GM18951 (cell line): ENCODE measurements around the gene IL4R.
"Not testable (repeated sequence)": the region's sequence is repeated elsewhere in the genome, so short reads cannot be mapped to it uniquely, and the experiment has no call there.

Experiments used
- POLR2A ChIP-seq: IDR thresholded peaks from 4 replicates; pipeline ENCODE4 v1.6.1; 2011; ENCODE audit warnings: mild to moderate bottlenecking; ENCODE audit not compliant: insufficient read length, insufficient read depth; ENCODE audit errors: extremely low read depth
- in situ Hi-C: fragments of 300-500 bp; cut with MboI; formaldehyde crosslinking; loops from one replicate; pipeline ENCODE4 v1.12.0; 2022; ENCODE audit warnings: low sequenced_read_pairs, mixed read lengths, inconsistent platforms; ENCODE audit not compliant: unreplicated experiment

The IL4R gene

GRCh38 chr16:27385398-27385797 is 71.6 kb downstream of the IL4R start:
- no peak for TF ChIP-seq POLR2A
- in situ Hi-C loops: no loop called here

- in situ Hi-C loops: no loop called here
- no peak for TF ChIP-seq POLR2A
Observed at GRCh38 chr16:27386674-27387073, 72.9 kb downstream of the IL4R start.

- in situ Hi-C loops: no loop called here
- TF ChIP-seq POLR2A: no peak
Observed at GRCh38 chr16:27387724-27388123, 74.0 kb downstream of the IL4R start.

- in situ Hi-C loops: no loop called here
Observed at GRCh38 chr16:27389272-27389961, 75.6 kb downstream of the IL4R start.

GRCh38 chr16:27390151-27390550 is 76.4 kb downstream of the IL4R start:
- in situ Hi-C loops: no loop called here
- no peak for TF ChIP-seq POLR2A

More at GRCh38 chr16:27389272-27389961, 75.6 kb downstream of the IL4R start:
- no peak for TF ChIP-seq POLR2A

- TF ChIP-seq POLR2A: no peak
- in situ Hi-C loops: no loop called here
Observed at GRCh38 chr16:27392671-27393070, 78.9 kb downstream of the IL4R start.

- in situ Hi-C loops: no loop called here
- TF ChIP-seq POLR2A: no peak
Observed at GRCh38 chr16:27394516-27394915, 80.7 kb downstream of the IL4R start.

GRCh38 chr16:27398341-27398893 is 84.6 kb downstream of the IL4R start:
- in situ Hi-C loops: not testable (repeated sequence)

- in situ Hi-C loops: no loop called here
- TF ChIP-seq POLR2A: peak; percentile 43
Observed at GRCh38 chr16:27398894-27399853, 85.4 kb downstream of the IL4R start.

- TF ChIP-seq POLR2A: no peak
- in situ Hi-C loops: no loop called here
Observed at GRCh38 chr16:27399969-27400368, 86.2 kb downstream of the IL4R start.

- TF ChIP-seq POLR2A: no peak
- in situ Hi-C loops: no loop called here
Observed at GRCh38 chr16:27400751-27401620, 87.2 kb downstream of the IL4R start.

- in situ Hi-C loops: no loop called here
- peak; percentile 95 for TF ChIP-seq POLR2A
Observed at GRCh38 chr16:27401768-27402568, 88.2 kb downstream of the IL4R start, which contains the start of gene IL21R. TSS of gene IL21R (plus strand) at chr16:27402174. CDS start at chr16:27430072, 27,898 bp downstream.
